Mucosa of stomach (tissue), 1 donor: ENCODE results near the gene CPXM2.

Experiments
- H3K27me3 ChIP-seq: one replicate; pipeline ENCODE4 v1.7.0; 2013; ENCODE audit warnings: mild to moderate bottlenecking, low read length; ENCODE audit not compliant: control insufficient read depth, insufficient read depth
- H3K36me3 ChIP-seq: one replicate; pipeline ENCODE4 v1.7.0; 2013; ENCODE audit warnings: low read length; ENCODE audit not compliant: control insufficient read depth, insufficient read depth
- H3K4me1 ChIP-seq: one replicate; pipeline ENCODE4 v1.7.0; 2013; ENCODE audit warnings: mild to moderate bottlenecking, low read length; ENCODE audit not compliant: control insufficient read depth, insufficient read depth
- H3K4me3 ChIP-seq: one replicate; pipeline ENCODE4 v1.7.0; 2013; ENCODE audit warnings: low read length
- H3K9ac ChIP-seq: one replicate; pipeline ENCODE4 v1.7.0; 2013; ENCODE audit warnings: mild to moderate bottlenecking, low read length, moderate library complexity
- H3K9me3 ChIP-seq: one replicate; pipeline ENCODE4 v1.7.0; 2013; ENCODE audit warnings: mild to moderate bottlenecking, low read length, moderate library complexity; ENCODE audit not compliant: control insufficient read depth
- donor health status: Pancreatic carcinoma.

CPXM2 gene

GRCh38 chr10:123798856-123799255 lies 92.8 kb downstream of the CPXM2 start:
- Histone ChIP-seq H3K4me1 (no peaks in the 10 kb centered on the region), H3K4me3 (no peak overlapping the region), H3K27me3 (no peaks in the 10 kb centered on the region), H3K36me3 (no peaks in the 10 kb centered on the region), H3K9me3 (no peaks in the 10 kb centered on the region), H3K9ac (no peak overlapping the region)

GRCh38 chr10:123797813-123798212 lies 93.8 kb downstream of the CPXM2 start:
- Histone ChIP-seq H3K9ac (no peak overlapping the region), H3K4me1 (no peaks in the 10 kb centered on the region), H3K4me3 (no peak overlapping the region), H3K36me3 (no peaks in the 10 kb centered on the region), H3K27me3 (no peaks in the 10 kb centered on the region), H3K9me3 (no peaks in the 10 kb centered on the region)

GRCh38 chr10:123796736-123797135 lies 94.9 kb downstream of the CPXM2 start:
- H3K27me3 ChIP-seq, result no peaks in the 10 kb centered on the region
- no peak overlapping the region for H3K4me3 ChIP-seq
- no peaks in the 10 kb centered on the region for H3K9me3 ChIP-seq
- H3K36me3 ChIP-seq, result no peaks in the 10 kb centered on the region
- no peaks in the 10 kb centered on the region for H3K4me1 ChIP-seq
- no peak overlapping the region for H3K9ac ChIP-seq

- Histone ChIP-seq H3K27me3 (no peaks in the 10 kb centered on the region), H3K4me1 (no peaks in the 10 kb centered on the region), H3K36me3 (no peaks in the 10 kb centered on the region), H3K4me3 (no peak overlapping the region), H3K9ac (no peak overlapping the region), H3K9me3 (no peaks in the 10 kb centered on the region)
Measured at GRCh38 chr10:123795846-123796590, 95.6 kb downstream of the CPXM2 start.

- no peak overlapping the region for H3K9ac ChIP-seq
- no peak overlapping the region for H3K4me3 ChIP-seq
- H3K4me1 ChIP-seq, result no peaks in the 10 kb centered on the region
- H3K9me3 ChIP-seq, result no peaks in the 10 kb centered on the region
- H3K36me3 ChIP-seq, result no peaks in the 10 kb centered on the region
- H3K27me3 ChIP-seq, result no peaks in the 10 kb centered on the region
Measured at GRCh38 chr10:123795196-123795780, 96.3 kb downstream of the CPXM2 start.

GRCh38 chr10:123792248-123792978 lies 99.2 kb downstream of the CPXM2 start:
- Histone ChIP-seq H3K9ac (no peak overlapping the region), H3K27me3 (no peaks in the 10 kb centered on the region), H3K9me3 (no peaks in the 10 kb centered on the region), H3K4me1 (no peaks in the 10 kb centered on the region), H3K4me3 (no peak overlapping the region), H3K36me3 (no peaks in the 10 kb centered on the region)

- no peak overlapping the region for H3K4me3 ChIP-seq
Measured at GRCh38 chr10:123790132-123790885, 101.3 kb downstream of the CPXM2 start.

GRCh38 chr10:123788981-123789380 lies 102.6 kb downstream of the CPXM2 start:
- no peaks in the 10 kb centered on the region for H3K27me3 ChIP-seq
- no peaks in the 10 kb centered on the region for H3K36me3 ChIP-seq
- H3K4me1 ChIP-seq, result no peaks in the 10 kb centered on the region

More at GRCh38 chr10:123790132-123790885, 101.3 kb downstream of the CPXM2 start:
- Histone ChIP-seq H3K9me3 (no peaks in the 10 kb centered on the region), H3K36me3 (no peaks in the 10 kb centered on the region), H3K27me3 (no peaks in the 10 kb centered on the region), H3K9ac (no peak overlapping the region), H3K4me1 (no peaks in the 10 kb centered on the region)

GRCh38 chr10:123787566-123787965 lies 104.0 kb downstream of the CPXM2 start:
- Histone ChIP-seq H3K36me3 (no peaks in the 10 kb centered on the region), H3K27me3 (no peaks in the 10 kb centered on the region), H3K9ac (no peak overlapping the region), H3K4me3 (no peak overlapping the region), H3K9me3 (no peaks in the 10 kb centered on the region), H3K4me1 (no peaks in the 10 kb centered on the region)

More at GRCh38 chr10:123788981-123789380, 102.6 kb downstream of the CPXM2 start:
- no peaks in the 10 kb centered on the region for H3K9me3 ChIP-seq
- no peak overlapping the region for H3K9ac ChIP-seq
- H3K4me3 ChIP-seq, result no peak overlapping the region

- no peaks in the 10 kb centered on the region for H3K9me3 ChIP-seq
- H3K4me3 ChIP-seq, result no peak overlapping the region
- no peaks in the 10 kb centered on the region for H3K27me3 ChIP-seq
- no peaks in the 10 kb centered on the region for H3K4me1 ChIP-seq
- no peaks in the 10 kb centered on the region for H3K36me3 ChIP-seq
- H3K9ac ChIP-seq, result no peak overlapping the region
Measured at GRCh38 chr10:123786896-123787295, 104.7 kb downstream of the CPXM2 start.

GRCh38 chr10:123786306-123786705 lies 105.3 kb downstream of the CPXM2 start:
- no peak overlapping the region for H3K9ac ChIP-seq
- no peak overlapping the region for H3K4me3 ChIP-seq
- H3K4me1 ChIP-seq, result no peaks in the 10 kb centered on the region
- no peaks in the 10 kb centered on the region for H3K27me3 ChIP-seq
- no peaks in the 10 kb centered on the region for H3K9me3 ChIP-seq
- no peaks in the 10 kb centered on the region for H3K36me3 ChIP-seq
